Measurements from ENCODE around the gene MRPL58. TPM values are rescaled to one million over a fixed set of nuclear protein-coding genes. Genes with fewer than 3 reads are reported as not detected.
"Not testable (repeated sequence)": the region's sequence is repeated elsewhere in the genome, so short reads cannot be mapped to it uniquely, and the experiment has no call there.

Gene MRPL58
- total RNA-seq, 3 donors from 2014 or later = 38.6 to 48.6 (median 44.6) TPM

DNA sequence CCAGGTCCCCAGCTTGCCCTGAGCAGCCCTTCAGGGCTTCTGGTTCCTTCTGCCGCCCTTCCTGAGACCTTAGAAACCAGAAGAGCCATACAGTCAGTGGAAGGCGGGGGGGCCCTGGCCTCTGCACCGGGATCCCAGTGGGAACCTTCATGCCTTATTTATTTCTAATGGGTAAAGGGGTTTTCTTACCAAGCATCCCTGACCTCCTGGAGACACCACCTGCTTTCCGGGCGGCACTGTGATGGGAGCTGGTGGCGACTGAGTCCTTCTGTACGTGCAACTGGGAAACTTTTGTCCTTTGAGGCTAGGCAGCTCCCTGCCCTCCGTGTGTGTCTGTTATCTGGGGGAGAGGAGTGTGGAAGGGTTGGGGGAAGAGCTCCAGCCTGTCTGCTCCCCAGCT, 7.2 kb upstream of the MRPL58 start:
- no peak for TF ChIP-seq POLR2AphosphoS5 (IDR thresholded peaks at IDR 0.05)
- TF ChIP-seq CTCF (IDR thresholded peaks at IDR 0.05) = no peak
- Histone ChIP-seq H3K4me3 (no peak overlapping the region), H3K9me3 (no peaks in the 10 kb centered on the region), H3K4me1 (no peaks in the 10 kb centered on the region), H3K36me3 (no peaks in the 10 kb centered on the region), H3K27me3 (no peaks in the 10 kb centered on the region), H3K27ac (no peak overlapping the region)
- intact Hi-C loops (cut with DNase I; ENCODE audit: low total_unique reads) = no loop called here
- DNase-seq (ENCODE audit: low spot score in 2 of 2) = no peak

DNA sequence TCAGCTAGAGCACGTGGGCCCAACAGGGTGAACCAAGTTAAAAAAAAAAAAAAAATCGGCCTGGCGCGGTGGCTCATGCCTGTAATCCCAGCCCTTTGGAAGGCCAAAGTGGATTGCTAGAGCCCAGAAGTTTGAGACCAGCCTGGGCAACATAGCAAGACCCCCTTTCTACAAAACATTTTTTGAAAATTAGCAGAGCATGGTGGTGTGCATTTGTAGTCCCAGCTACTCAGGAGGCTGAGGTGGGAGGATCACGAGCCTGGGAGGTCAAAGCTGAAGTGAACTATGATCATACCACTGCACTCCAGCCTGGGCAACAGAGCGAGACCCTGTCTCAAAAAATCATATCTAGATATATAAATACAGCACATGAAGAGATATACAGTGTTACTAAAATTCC, 6.4 kb upstream of the MRPL58 start:
- DNase-seq (ENCODE audit: low spot score in 2 of 2); H3K27me3 ChIP-seq; H3K36me3 ChIP-seq; H3K4me1 ChIP-seq; H3K9me3 ChIP-seq; H3K27ac ChIP-seq; intact Hi-C loops (cut with DNase I; ENCODE audit: low total_unique reads); H3K4me3 ChIP-seq: not testable (repeated sequence)

GRCh38 chr17:75006653-75007052, 5.8 kb upstream of the MRPL58 start:
- no peak overlapping the region for H3K4me3 ChIP-seq
- TF ChIP-seq POLR2AphosphoS5 (IDR thresholded peaks at IDR 0.05) (no peak), POLR2A (IDR thresholded peaks at IDR 0.05) (no peak), CTCF (IDR thresholded peaks at IDR 0.05) (no peak)
- H3K27ac ChIP-seq = no peak overlapping the region
- intact Hi-C loops (cut with DNase I; ENCODE audit: low total_unique reads) = no loop called here
- DNase-seq (ENCODE audit: low spot score in 2 of 2) = no peak
- no peaks in the 10 kb centered on the region for H3K36me3 ChIP-seq
- H3K4me1 ChIP-seq = peaks cover 6 to 8% of the 10 kb centered on the region in 2 donors
- no peaks in the 10 kb centered on the region for H3K9me3 ChIP-seq
- H3K27me3 ChIP-seq = no peaks in the 10 kb centered on the region

- H3K4me1 ChIP-seq = peaks cover 8 to 10% of the 10 kb centered on the region in 2 donors
- H3K27me3 ChIP-seq = no peaks in the 10 kb centered on the region
- H3K9me3 ChIP-seq = no peaks in the 10 kb centered on the region
- H3K36me3 ChIP-seq = no peaks in the 10 kb centered on the region
- H3K4me3 ChIP-seq = no peak overlapping the region
- no peak overlapping the region for H3K27ac ChIP-seq
- no peak for DNase-seq (ENCODE audit: low spot score in 2 of 2)
- TF ChIP-seq POLR2AphosphoS5 (IDR thresholded peaks at IDR 0.05) (no peak), CTCF (IDR thresholded peaks at IDR 0.05) (no peak), POLR2A (IDR thresholded peaks at IDR 0.05) (no peak)
- intact Hi-C loops (cut with DNase I; ENCODE audit: low total_unique reads) = no loop called here
Observed at GRCh38 chr17:75008373-75008772, 4.1 kb upstream of the MRPL58 start.

DNA sequence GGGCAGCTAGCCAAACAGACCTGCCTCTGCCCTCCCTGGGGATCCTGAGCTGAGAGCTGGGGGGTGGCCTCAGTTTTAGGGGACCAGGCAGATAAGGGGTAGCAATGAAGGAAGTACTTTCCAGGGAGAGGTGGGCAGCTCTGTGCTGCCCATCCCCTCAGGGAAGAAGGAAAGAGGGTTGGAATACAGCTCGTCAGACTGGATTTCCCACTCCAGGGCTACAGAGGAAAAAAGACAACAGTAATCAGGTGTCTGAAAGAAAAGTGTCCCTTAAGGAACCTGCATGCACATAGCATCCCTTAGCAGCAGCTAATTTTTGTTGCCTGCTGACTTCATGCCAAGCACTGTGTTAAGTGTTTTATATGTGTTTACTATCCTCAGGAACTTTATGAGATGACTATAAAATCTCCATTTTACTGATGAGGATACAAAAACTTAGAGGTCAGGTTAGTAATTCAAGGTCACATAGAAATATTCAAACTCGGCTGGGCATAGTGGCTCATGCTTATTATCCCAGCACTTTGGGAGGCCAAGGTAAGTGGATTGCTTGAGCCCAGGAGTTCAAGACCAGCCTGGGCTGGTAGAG, 3.2 kb upstream of the MRPL58 start:
- no peaks in the 10 kb centered on the region for H3K36me3 ChIP-seq
- no peak for DNase-seq (ENCODE audit: low spot score in 2 of 2)
- peak overlapping the region; percentile 84 to 85 for H3K27ac ChIP-seq
- TF ChIP-seq POLR2AphosphoS5 (IDR thresholded peaks at IDR 0.05) = no peak
- no peak for TF ChIP-seq POLR2A (IDR thresholded peaks at IDR 0.05)
- TF ChIP-seq CTCF (IDR thresholded peaks at IDR 0.05) = no peak
- H3K27me3 ChIP-seq = no peaks in the 10 kb centered on the region
- no peak overlapping the region for H3K4me3 ChIP-seq
- intact Hi-C loops (cut with DNase I; ENCODE audit: low total_unique reads) = no loop called here
- peaks cover 8 to 16% of the 10 kb centered on the region in 2 donors for H3K4me1 ChIP-seq
- no peaks in the 10 kb centered on the region for H3K9me3 ChIP-seq

Data from breast epithelium (tissue), 4 donors.